Parietal lobe (tissue), 1 donor: ENCODE data around the gene OR4K13. TPM values are rescaled to one million over a fixed set of nuclear protein-coding genes. Genes with fewer than 3 reads are reported as not detected.

Source experiments
- total RNA-seq: library from RNA; depleted of rRNA; stranded (reverse); fragments of >200 nt; gene quantifications from one replicate; pipeline ENCODE4 v1.2.3, GENCODE V29; 2014

The OR4K13 gene, protein sequence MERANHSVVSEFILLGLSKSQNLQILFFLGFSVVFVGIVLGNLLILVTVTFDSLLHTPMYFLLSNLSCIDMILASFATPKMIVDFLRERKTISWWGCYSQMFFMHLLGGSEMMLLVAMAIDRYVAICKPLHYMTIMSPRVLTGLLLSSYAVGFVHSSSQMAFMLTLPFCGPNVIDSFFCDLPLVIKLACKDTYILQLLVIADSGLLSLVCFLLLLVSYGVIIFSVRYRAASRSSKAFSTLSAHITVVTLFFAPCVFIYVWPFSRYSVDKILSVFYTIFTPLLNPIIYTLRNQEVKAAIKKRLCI
- not detected for total RNA-seq

DNA sequence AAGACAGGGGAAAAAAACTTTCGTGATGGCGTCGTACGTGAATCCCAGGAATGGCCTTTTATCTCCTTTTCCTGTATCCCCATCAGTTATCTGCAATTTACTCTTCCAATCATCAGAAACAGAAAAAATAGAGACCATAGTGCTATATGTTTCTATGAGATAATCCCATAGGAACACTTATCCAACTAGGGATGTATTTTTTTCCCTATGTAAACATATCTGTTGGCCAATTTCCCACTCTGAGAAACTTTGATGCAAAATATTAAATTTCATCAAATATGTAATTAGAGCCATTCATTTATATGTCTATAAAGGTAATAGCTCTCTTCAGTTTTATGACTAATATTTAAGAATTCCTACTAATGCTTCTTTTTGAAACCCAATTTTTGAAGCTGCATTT is at the start of gene OR4K13:
Gene OR4K13, minus strand, starts transcription at position 101 of the 400 bp plus-strand sequence. CDS start 1,280 bp downstream, outside the sequence.

DNA sequence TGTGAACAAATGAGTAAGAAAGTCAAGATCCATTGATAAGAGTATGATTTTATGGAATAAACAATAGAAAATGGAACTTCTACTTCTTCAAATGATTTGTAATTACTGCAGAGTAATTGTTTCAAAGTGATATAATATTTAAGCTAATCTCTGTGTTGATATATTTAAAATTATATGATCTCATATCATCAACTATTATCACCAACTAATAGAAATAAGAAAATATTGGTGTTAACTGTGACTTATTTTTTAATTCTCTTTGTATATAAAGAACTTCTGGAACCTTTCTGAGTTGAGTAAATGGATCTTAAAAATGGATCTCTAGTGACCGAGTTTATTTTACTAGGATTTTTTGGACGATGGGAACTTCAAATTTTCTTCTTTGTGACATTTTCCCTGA is 23.9 kb upstream of the OR4K13 start, which contains the start of gene OR4L1:
Gene OR4L1, plus strand, starts transcription at position 301 of the 400 bp plus-strand sequence. Its CDS starts 0 bp downstream, at position 301.

DNA sequence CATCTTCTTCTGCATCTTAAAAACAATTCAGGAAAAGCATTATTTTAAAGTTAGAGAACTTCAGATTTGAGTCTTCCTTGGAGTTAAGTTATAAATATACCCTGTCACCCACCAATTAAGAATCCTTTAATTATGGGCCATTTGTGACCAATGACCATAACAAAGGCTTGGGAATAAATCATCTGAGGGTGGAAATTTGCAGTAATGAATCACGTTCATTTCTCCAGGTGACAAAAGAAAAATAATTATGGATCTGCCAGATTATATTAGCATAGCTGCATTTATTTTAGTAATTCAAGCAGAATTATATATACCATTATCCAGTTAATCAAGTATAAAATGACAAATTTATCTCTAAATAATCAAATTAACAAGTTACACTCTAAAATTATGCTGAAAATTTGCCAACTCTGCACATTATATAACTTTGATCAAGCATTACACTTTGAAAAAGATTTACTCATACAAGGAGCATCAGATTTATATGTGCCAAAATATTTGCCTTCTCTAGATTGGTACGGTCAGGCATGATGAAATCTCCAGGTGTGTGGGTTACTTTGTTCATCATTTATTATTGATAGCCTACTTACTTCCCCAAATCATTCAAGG is 16.5 kb downstream of the OR4K13 start, which contains the start of gene OR4K14:
Gene OR4K14, minus strand, starts transcription at position 51 of the 609 bp plus-strand sequence. CDS start 4,114 bp downstream, outside the sequence.

DNA sequence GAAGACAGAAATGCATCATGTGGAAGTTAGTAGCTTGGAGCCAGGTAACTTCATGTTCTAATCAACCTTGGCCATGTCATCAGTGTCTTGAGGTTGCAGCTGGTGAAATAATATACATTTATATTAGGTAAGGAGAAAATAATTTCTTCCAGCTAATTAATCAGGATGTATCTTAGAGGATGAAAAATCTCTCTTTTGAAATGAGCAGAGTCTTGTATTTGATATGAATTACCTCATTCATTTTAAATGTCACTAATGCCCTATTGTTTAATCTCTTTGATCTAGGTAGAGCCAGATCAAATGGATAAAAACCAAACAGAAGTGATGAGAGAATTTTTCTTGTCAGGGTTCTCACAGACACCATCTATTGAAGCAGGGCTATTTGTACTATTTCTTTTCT is 34.0 kb downstream of the OR4K13 start, which contains the start of gene OR4Q2:
Gene OR4Q2, plus strand, starts transcription at position 301 of the 400 bp plus-strand sequence.

Other genes starting within 250 kb of the OR4K13 start
- gene OR4N2, start 232.3 kb downstream of the OR4K13 start, total RNA-seq, result not detected
- not detected for gene OR4K2, start 160.9 kb downstream of the OR4K13 start, total RNA-seq
- gene OR4K5, start 115.4 kb downstream of the OR4K13 start, total RNA-seq, result not detected
- gene OR4K1, start 105.1 kb downstream of the OR4K13 start, total RNA-seq, result not detected
- gene OR4K15, start 60.4 kb downstream of the OR4K13 start, total RNA-seq, result not detected
- not detected for gene OR4Q2, start 33.9 kb downstream of the OR4K13 start, total RNA-seq
- not detected for gene OR4K14, start 16.7 kb downstream of the OR4K13 start, total RNA-seq
- not detected for gene OR4L1, start 24.0 kb upstream of the OR4K13 start, total RNA-seq
- gene OR4K17, start 74.7 kb upstream of the OR4K13 start, total RNA-seq, result not detected
- not detected for gene OR4N5, start 102.8 kb upstream of the OR4K13 start, total RNA-seq
- gene OR11G2, start 154.9 kb upstream of the OR4K13 start, total RNA-seq, result not detected
- not detected for gene OR11H6, start 187.7 kb upstream of the OR4K13 start, total RNA-seq
- not detected for gene OR11H7, start 192.9 kb upstream of the OR4K13 start, total RNA-seq
- gene OR11H4, start 203.2 kb upstream of the OR4K13 start, total RNA-seq, result not detected